T-cell (primary cell): ENCODE measurements around the gene FBXO44. TPM values are rescaled to one million over a fixed set of nuclear protein-coding genes. Genes with fewer than 3 reads are reported as not detected.

Experiments
- ATAC-seq, 4 experiments: fragments of 200-7000 bp in 3 of 4; fragments of 150-1000 bp in 1 of 4; cut with Tn5 transposase; replicated peaks in 1 of 4; 1 replicate in 3 of 4; 2 replicates in 1 of 4; pipeline ENCODE4 v1.10.0; 2021; ENCODE audit warnings: moderate library complexity in 3 of 4, mild to moderate bottlenecking in 2 of 4, moderate number of reproducible peaks in 1 of 4
- CTCF ChIA-PET, 2 donors: fragments of 300-600 bp; sonication (Branson Sonifier 250); formaldehyde crosslinking; loops; one replicate each; lab custom pipeline; 2022; ENCODE audit warnings: antibody characterized with exemption in 2 of 2; lab: Charles Lee
- POLR2A ChIA-PET, 2 donors: fragments of 300-600 bp; sonication (Branson Sonifier 250); formaldehyde crosslinking; loops; one replicate each; lab custom pipeline; 2022; ENCODE audit warnings: antibody characterized with exemption in 2 of 2; lab: Charles Lee
- DNase-seq, 35 experiments: peaks; one replicate each; pipeline versions ENCODE4 v3.0.0 to v3.0.0-alpha.2; 2013 to 2023
- H3K27ac ChIP-seq: one replicate; pipeline ENCODE4 v1.5.1; 2013; ENCODE audit warnings: low read length
- H3K27me3 ChIP-seq, 2 experiments: replicated peaks in 1 of 2; 1 replicate in 1 of 2; 2 replicates in 1 of 2; pipeline versions ENCODE4 v1.6.1 to v1.7.0; 2013; ENCODE audit warnings: low read length in 1 of 2, mixed read lengths in 1 of 2; ENCODE audit not compliant: control insufficient read depth in 2 of 2, insufficient read depth in 2 of 2; ENCODE audit errors: extremely low read depth in 1 of 2
- H3K36me3 ChIP-seq, 2 donors: 1 replicate in 1 of 2; 2 replicates in 1 of 2; pipeline versions ENCODE4 v1.6.1 to v1.7.0; 2013; ENCODE audit warnings: low read length in 1 of 2; ENCODE audit not compliant: control insufficient read depth in 2 of 2, insufficient read depth in 1 of 2; ENCODE audit errors: extremely low read depth in 1 of 2
- H3K4me1 ChIP-seq, 2 experiments: 1 replicate in 1 of 2; 2 replicates in 1 of 2; pipeline versions ENCODE4 v1.6.1 to v1.7.0; 2013; ENCODE audit warnings: low read length in 2 of 2, mixed read lengths in 1 of 2; ENCODE audit not compliant: insufficient read depth in 2 of 2, control insufficient read depth in 1 of 2; ENCODE audit errors: extremely low read depth in 1 of 2
- H3K4me3 ChIP-seq, 2 donors: 1 replicate in 1 of 2; 2 replicates in 1 of 2; pipeline versions ENCODE4 v1.5.1 to v1.7.0; 2013; ENCODE audit warnings: mild to moderate bottlenecking in 2 of 2, low read length in 1 of 2, moderate library complexity in 1 of 2; ENCODE audit not compliant: control insufficient read depth in 1 of 2; ENCODE audit errors: extremely low read depth in 1 of 2
- H3K9me3 ChIP-seq: 2 replicates; pipeline ENCODE4 v1.7.0; 2013
- H3K27ac Mint-ChIP-seq, 2 donors: one replicate each; pipeline ENCODE4 v1.8.0; 2020 to 2021; ENCODE audit warnings: mild to moderate bottlenecking in 2 of 2, mixed read lengths in 2 of 2
- H3K27me3 Mint-ChIP-seq, 2 donors: one replicate each; pipeline ENCODE4 v1.8.0; 2021 to 2022; ENCODE audit warnings: mixed read lengths in 2 of 2
- H3K36me3 Mint-ChIP-seq: one replicate; pipeline ENCODE4 v1.8.0; 2021; ENCODE audit warnings: mixed read lengths
- H3K4me1 Mint-ChIP-seq, 3 donors: one replicate each; pipeline ENCODE4 v1.8.0; 2020 to 2022; ENCODE audit warnings: mixed read lengths in 3 of 3, mild to moderate bottlenecking in 1 of 3
- H3K4me3 Mint-ChIP-seq, 3 donors: one replicate each; pipeline ENCODE4 v1.8.0; 2020 to 2022; ENCODE audit warnings: mild to moderate bottlenecking in 3 of 3, mixed read lengths in 3 of 3, moderate library complexity in 3 of 3
- H3K9me3 Mint-ChIP-seq, 3 donors: one replicate each; pipeline ENCODE4 v1.8.0; 2020 to 2022; ENCODE audit warnings: mixed read lengths in 3 of 3
- WGBS: methylation state at CpG from one replicate; pipeline ENCODE4 v1.1.5; 2013; ENCODE audit warnings: missing lambda C conversion rate; ENCODE audit not compliant: insufficient coverage; 5-methylcytosine and 5-hydroxymethylcytosine counted together
- total RNA-seq, 35 experiments: library from RNA in 6 of 35; stranded (reverse) in 6 of 35; fragments of 120-200 nt in 1 of 35; gene quantifications; one replicate each; pipeline versions ENCODE4 v1.2.1 to v1.2.4 and lab custom pipeline; 2013 to 2026

Gene FBXO44
- total RNA-seq, 5 donors from 2014 or later (not counting 1 experiment from before 2014, with no cell fraction given) = 46.7 to 64.5 (median 54.3) TPM

DNA sequence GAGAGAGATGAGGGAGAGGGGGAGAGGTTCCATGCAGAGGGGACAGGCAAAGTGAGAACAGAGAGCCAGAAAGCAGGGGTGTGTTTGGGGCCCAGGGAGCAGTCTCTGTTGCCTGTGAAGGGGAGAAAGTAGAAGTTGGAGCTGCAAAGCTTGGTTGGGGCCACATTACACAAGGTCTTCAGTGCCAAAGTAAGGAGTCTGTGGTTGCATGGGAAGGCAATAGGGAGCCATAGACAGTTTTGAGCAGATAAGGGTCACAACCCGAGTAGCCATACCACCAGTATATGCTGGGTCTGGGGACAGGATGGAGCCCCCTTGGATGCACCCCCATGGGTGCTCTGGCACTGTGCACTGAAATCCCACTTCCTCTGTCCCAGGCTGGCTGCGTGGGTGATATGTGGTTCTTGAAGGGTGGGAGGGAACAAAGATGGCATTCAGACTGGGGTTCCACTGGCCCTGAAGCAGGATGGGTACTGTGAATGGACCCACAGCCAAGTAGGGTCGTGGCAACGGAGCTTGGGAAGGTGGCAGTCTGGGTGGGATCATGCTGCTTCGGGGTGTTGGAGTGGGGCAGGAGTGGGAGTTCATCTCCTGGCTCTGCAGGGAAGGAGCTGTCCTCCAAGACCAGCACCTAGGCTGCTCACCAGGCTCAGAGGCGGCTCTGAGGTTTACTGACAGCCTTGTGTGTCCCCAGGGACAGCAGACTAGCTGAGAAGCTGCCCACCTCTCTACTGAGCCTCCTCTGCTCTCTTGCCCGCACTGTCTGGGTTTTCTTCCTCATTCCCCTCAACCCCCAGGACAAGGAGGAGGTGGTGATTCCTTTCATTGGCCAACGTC is 48.9 kb downstream of the FBXO44 start:
- H3K27ac ChIP-seq = no peak overlapping the region
- POLR2A ChIA-PET = no interaction called here
- ATAC-seq (no peak), DNase-seq (no peak)
- H3K4me3 ChIP-seq = no peak overlapping the region
- Mint-ChIP-seq H3K27ac (no peak overlapping the region), H3K4me3 (no peak overlapping the region), H3K27me3 (peaks cover 8 to 11% of the 10 kb centered on the region in 2 donors), H3K4me1 (no peaks in the 10 kb centered on the region), H3K9me3 (no peaks in the 10 kb centered on the region), H3K36me3 (no peaks in the 10 kb centered on the region)
- CTCF ChIA-PET = no interaction called here
- 68% methylated on average over 4 of the region's 8 CpGs for WGBS
- H3K27me3 ChIP-seq = peaks cover 3 to 49% of the 10 kb centered on the region in 2 experiments
- H3K9me3 ChIP-seq = no peaks in the 10 kb centered on the region
- peaks cover 0 to 3% of the 10 kb centered on the region in 2 experiments for H3K4me1 ChIP-seq
- H3K36me3 ChIP-seq = no peaks in the 10 kb centered on the region

DNA sequence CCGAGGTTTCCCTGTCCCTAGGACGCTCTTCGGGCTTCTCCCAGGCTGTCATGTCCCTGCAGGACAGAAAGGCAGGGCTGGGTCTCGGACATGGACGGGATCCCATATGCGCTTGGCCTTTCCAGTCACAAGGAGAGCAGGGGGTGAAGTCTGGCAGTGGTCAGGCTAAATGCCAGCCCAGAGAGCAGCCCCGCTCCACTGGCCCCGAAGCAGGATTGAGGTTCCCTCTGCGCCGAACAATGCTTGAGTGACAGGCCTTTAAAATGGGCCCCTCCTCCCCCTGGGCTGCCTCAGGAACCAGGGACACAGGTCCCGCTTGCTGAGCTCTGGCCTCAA is 49.5 kb downstream of the FBXO44 start:
- WGBS = 80% methylated on average over 10 of the region's 11 CpGs
- H3K27ac Mint-ChIP-seq = no peak overlapping the region
- no peak overlapping the region for H3K4me3 Mint-ChIP-seq
- ChIA-PET POLR2A (no interaction called here), CTCF (no interaction called here)
- H3K36me3 ChIP-seq = no peaks in the 10 kb centered on the region
- H3K4me1 ChIP-seq = peaks cover 0 to 3% of the 10 kb centered on the region in 2 experiments
- no peak for ATAC-seq
- no peaks in the 10 kb centered on the region for H3K36me3 Mint-ChIP-seq
- no peaks in the 10 kb centered on the region for H3K4me1 Mint-ChIP-seq
- no peak overlapping the region for H3K4me3 ChIP-seq
- no peaks in the 10 kb centered on the region for H3K9me3 ChIP-seq
- no peak for DNase-seq
- H3K27me3 Mint-ChIP-seq = peaks cover 8 to 11% of the 10 kb centered on the region in 2 donors
- H3K27me3 ChIP-seq = peaks cover 5 to 51% of the 10 kb centered on the region in 2 experiments
- no peak overlapping the region for H3K27ac ChIP-seq
- no peaks in the 10 kb centered on the region for H3K9me3 Mint-ChIP-seq

DNA sequence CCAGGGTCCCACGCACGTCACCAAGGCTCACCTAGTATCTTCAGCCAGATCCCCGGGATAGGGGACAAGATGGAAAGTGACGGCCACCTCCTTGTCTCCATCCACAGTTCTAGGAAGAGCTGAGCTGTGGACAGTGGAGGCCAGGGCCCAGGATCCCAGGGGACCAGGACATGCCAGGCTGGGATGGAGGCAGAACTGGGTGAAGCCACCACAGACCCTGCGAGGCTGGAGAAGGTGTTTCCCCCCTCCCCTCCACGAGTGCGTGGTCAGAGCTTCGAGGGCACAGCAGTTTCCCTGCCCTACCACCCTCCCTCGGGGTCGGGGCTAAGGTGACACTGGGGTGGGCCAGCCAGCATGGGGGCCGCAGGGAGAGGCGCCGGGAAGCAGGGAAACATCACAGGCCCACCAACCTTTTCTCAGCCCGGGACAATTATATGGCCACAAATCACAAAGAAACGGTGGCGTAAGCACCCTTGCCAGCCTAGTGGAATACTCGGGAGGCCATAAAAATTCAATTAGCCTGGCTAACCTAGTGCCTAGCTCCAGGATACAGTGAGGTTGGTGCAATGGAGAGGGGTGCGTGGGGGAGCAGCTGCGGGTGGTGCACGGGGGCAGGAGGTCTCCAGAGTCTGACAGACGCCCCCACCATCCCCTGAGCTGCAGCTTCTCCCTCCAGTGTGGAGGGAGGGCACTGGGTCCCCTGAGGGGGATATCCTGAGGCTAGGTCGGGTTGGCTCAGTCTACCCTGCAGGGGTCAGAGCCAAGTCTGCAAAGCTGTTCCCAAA is 50.2 kb downstream of the FBXO44 start:
- Mint-ChIP-seq H3K4me1 (no peaks in the 10 kb centered on the region), H3K27me3 (peaks cover 8 to 11% of the 10 kb centered on the region in 2 donors), H3K27ac (no peak overlapping the region), H3K9me3 (no peaks in the 10 kb centered on the region), H3K36me3 (no peaks in the 10 kb centered on the region), H3K4me3 (no peak overlapping the region)
- DNase-seq (no peak), ATAC-seq (no peak)
- peaks cover 0 to 3% of the 10 kb centered on the region in 2 experiments for H3K4me1 ChIP-seq
- no peak overlapping the region for H3K27ac ChIP-seq
- WGBS = 72% methylated on average over 13 of the region's 22 CpGs
- H3K4me3 ChIP-seq = no peak overlapping the region
- CTCF ChIA-PET = no interaction called here
- peaks cover 5 to 56% of the 10 kb centered on the region in 2 experiments for H3K27me3 ChIP-seq
- POLR2A ChIA-PET = no interaction called here
- no peaks in the 10 kb centered on the region for H3K9me3 ChIP-seq
- H3K36me3 ChIP-seq = no peaks in the 10 kb centered on the region

DNA sequence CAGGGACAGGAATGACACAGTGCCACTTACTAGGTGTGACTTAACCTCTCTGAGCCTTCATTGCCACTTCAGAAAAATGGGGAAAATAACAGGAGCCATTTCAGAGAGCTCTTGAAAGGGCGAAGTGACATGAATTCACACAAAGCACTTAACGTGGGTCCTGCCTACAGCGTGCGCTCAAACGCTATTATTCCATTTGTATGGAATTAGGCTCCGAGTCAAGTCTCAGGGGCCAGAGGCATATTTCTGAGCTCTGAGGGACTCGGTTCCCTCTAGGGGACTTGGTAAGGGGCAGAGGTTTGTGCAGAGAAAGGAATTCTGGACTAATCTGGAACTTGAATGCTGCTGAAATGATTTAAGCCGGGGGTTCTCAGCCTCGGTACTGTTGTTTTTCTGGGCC is 50.9 kb downstream of the FBXO44 start:
- WGBS = 84% methylated on average over 9 of the region's 9 CpGs
- no peak for DNase-seq
- Histone ChIP-seq H3K4me3 (no peak overlapping the region), H3K9me3 (no peaks in the 10 kb centered on the region), H3K27ac (no peak overlapping the region), H3K4me1 (peaks cover 0 to 3% of the 10 kb centered on the region in 2 experiments), H3K36me3 (no peaks in the 10 kb centered on the region), H3K27me3 (peaks cover 5 to 54% of the 10 kb centered on the region in 2 experiments)
- no peaks in the 10 kb centered on the region for H3K9me3 Mint-ChIP-seq
- no peaks in the 10 kb centered on the region for H3K4me1 Mint-ChIP-seq
- no peak for ATAC-seq
- H3K27me3 Mint-ChIP-seq = peaks cover 8 to 11% of the 10 kb centered on the region in 2 donors
- H3K4me3 Mint-ChIP-seq = no peak overlapping the region
- ChIA-PET CTCF (no interaction called here), POLR2A (interaction anchor here in 1 of 2 donors (0.5 kb wide), 1 partner anchor 199 kb away, joined by 4 read pairs; no protein-coding TSS in a partner anchor)
- H3K27ac Mint-ChIP-seq = no peak overlapping the region
- H3K36me3 Mint-ChIP-seq = no peaks in the 10 kb centered on the region

DNA sequence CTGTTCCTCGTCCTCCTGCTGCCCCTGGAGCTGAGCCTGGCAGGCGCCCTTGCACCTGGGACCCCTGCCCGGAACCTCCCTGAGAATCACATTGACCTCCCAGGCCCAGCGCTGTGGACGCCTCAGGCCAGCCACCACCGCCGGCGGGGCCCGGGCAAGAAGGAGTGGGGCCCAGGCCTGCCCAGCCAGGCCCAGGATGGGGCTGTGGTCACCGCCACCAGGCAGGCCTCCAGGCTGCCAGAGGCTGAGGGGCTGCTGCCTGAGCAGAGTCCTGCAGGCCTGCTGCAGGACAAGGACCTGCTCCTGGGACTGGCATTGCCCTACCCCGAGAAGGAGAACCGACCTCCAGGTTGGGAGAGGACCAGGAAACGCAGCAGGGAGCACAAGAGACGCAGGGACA is 51.6 kb downstream of the FBXO44 start:
- Mint-ChIP-seq H3K27ac (no peak overlapping the region), H3K36me3 (no peaks in the 10 kb centered on the region), H3K27me3 (peaks cover 7 to 8% of the 10 kb centered on the region in 2 donors), H3K4me3 (no peak overlapping the region), H3K9me3 (no peaks in the 10 kb centered on the region), H3K4me1 (no peaks in the 10 kb centered on the region)
- 80% methylated on average over 14 of the region's 14 CpGs for WGBS
- Histone ChIP-seq H3K4me1 (peaks cover 0 to 5% of the 10 kb centered on the region in 2 experiments), H3K27ac (no peak overlapping the region), H3K27me3 (peaks cover 5 to 54% of the 10 kb centered on the region in 2 experiments), H3K9me3 (no peaks in the 10 kb centered on the region), H3K36me3 (no peaks in the 10 kb centered on the region), H3K4me3 (no peak overlapping the region)
- DNase-seq (no peak), ATAC-seq (no peak)
- ChIA-PET CTCF (no interaction called here), POLR2A (interaction anchor here in 1 of 2 donors (0.5 kb wide), 1 partner anchor 198 kb away, joined by 4 read pairs; no protein-coding TSS in a partner anchor)

DNA sequence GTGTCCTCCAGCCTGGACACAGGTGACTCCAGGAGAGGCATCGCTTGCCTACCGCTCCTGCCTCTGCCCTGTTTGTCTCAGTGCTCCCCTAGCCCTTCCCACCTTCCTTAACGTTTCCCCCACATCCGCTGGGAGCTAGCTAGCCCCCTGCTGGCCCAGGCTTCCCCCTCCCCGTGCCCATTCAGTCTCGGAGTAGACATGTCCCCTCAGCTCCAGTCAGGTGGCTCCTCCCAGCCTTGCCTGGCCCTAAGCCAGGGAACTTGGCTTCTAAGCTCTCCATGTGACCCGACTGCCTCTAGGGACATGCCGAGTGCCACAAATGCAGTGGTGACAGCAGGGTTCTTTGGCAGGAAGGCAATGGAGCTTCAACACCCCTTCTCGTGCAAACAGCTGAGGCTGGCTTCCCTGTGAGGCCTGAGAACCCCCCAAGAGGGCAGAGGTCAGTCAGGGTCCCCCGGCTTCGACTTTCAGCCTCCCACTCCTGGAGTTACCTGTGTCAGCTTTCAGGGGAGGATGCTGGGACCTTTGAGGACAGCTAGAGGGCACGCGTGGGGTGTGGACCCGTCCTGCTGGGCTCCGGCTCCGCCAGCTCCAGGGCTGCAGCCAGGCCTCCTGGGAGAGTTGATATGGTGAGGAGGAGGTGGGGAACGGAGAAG is 53.1 kb downstream of the FBXO44 start:
- Mint-ChIP-seq H3K36me3 (no peaks in the 10 kb centered on the region), H3K27ac (no peak overlapping the region), H3K4me1 (no peaks in the 10 kb centered on the region), H3K9me3 (no peaks in the 10 kb centered on the region), H3K4me3 (no peak overlapping the region), H3K27me3 (peaks cover 5 to 10% of the 10 kb centered on the region in 2 donors)
- DNase-seq (no peak), ATAC-seq (no peak)
- no peak overlapping the region for H3K27ac ChIP-seq
- no peaks in the 10 kb centered on the region for H3K36me3 ChIP-seq
- no peak overlapping the region for H3K4me3 ChIP-seq
- peaks cover 0 to 7% of the 10 kb centered on the region in 2 experiments for H3K4me1 ChIP-seq
- POLR2A ChIA-PET = no interaction called here
- no peaks in the 10 kb centered on the region for H3K9me3 ChIP-seq
- 66% methylated on average over 16 of the region's 17 CpGs for WGBS
- CTCF ChIA-PET = interaction anchor here in 1 of 2 donors (0.5 to 0.9 kb wide), 3 partner anchors 44 to 476 kb away, joined by 3 to 4 read pairs (median 3); partner anchors contain the start of gene FBXO6
- H3K27me3 ChIP-seq = peaks cover 2 to 55% of the 10 kb centered on the region in 2 experiments
